HS-27A (cell line): ENCODE data around the gene PHLDA3.
A peak's percentile ranks its signal among the peaks of the same experiment; 100 is the strongest.
"Not testable (repeated sequence)": the region's sequence is repeated elsewhere in the genome, so short reads cannot be mapped to it uniquely, and the experiment has no call there.

Source experiments
- DNase-seq: peaks from one replicate; pipeline ENCODE4 v3.0.0-alpha.2; 2012; ENCODE audit warnings: low read depth, missing footprints

The PHLDA3 gene

GRCh38 chr1:201503397-201504176, 34.6 kb upstream of the PHLDA3 start:
- peak; percentile 87 for DNase-seq

GRCh38 chr1:201502511-201502857, 33.5 kb upstream of the PHLDA3 start:
- no peak for DNase-seq

- DNase-seq, result no peak
Observed at GRCh38 chr1:201501812-201502510, 33.0 kb upstream of the PHLDA3 start.

GRCh38 chr1:201501144-201501543, 32.2 kb upstream of the PHLDA3 start:
- no peak for DNase-seq

GRCh38 chr1:201500670-201501120, 31.7 kb upstream of the PHLDA3 start:
- no peak for DNase-seq

GRCh38 chr1:201499795-201500669, 31.0 kb upstream of the PHLDA3 start:
- no peak for DNase-seq

- DNase-seq, result no peak
Observed at GRCh38 chr1:201499191-201499590, 30.2 kb upstream of the PHLDA3 start.

- no peak for DNase-seq
Observed at GRCh38 chr1:201498621-201499020, 29.6 kb upstream of the PHLDA3 start.

GRCh38 chr1:201497935-201498509, 29.0 kb upstream of the PHLDA3 start:
- DNase-seq, result no peak

GRCh38 chr1:201496296-201496690, 27.3 kb upstream of the PHLDA3 start:
- DNase-seq, result no peak

- no peak for DNase-seq
Observed at GRCh38 chr1:201495551-201496295, 26.7 kb upstream of the PHLDA3 start.

- no peak for DNase-seq
Observed at GRCh38 chr1:201493757-201494617, 25.0 kb upstream of the PHLDA3 start.

GRCh38 chr1:201493026-201493656, 24.2 kb upstream of the PHLDA3 start:
- not testable (repeated sequence) for DNase-seq

- no peak for DNase-seq
Observed at GRCh38 chr1:201491896-201492511, 23.0 kb upstream of the PHLDA3 start.

GRCh38 chr1:201490708-201491131, 21.7 kb upstream of the PHLDA3 start:
- DNase-seq, result no peak

GRCh38 chr1:201489643-201490261, 20.8 kb upstream of the PHLDA3 start:
- no peak for DNase-seq

GRCh38 chr1:201488830-201489589, 20.0 kb upstream of the PHLDA3 start:
- DNase-seq, result peak; percentile 94

GRCh38 chr1:201487742-201488141, 18.8 kb upstream of the PHLDA3 start:
- DNase-seq, result no peak
